H1 (cell line): ENCODE measurements around the gene SCMH1. TPM values are rescaled to one million over a fixed set of nuclear protein-coding genes. Genes with fewer than 3 reads are reported as not detected.

ENCODE experiments used
- CTCF ChIA-PET: fragments of 300-600 bp; sonication (Branson Sonifier 250); formaldehyde crosslinking; loops from one replicate; lab custom pipeline; 2021; ENCODE audit not compliant: partially characterized antibody; lab: Charles Lee
- POLR2A ChIA-PET: fragments of 300-600 bp; sonication (Branson Sonifier 250); formaldehyde crosslinking; loops from one replicate; lab custom pipeline; 2021; ENCODE audit warnings: inconsistent platforms; ENCODE audit not compliant: partially characterized antibody; lab: Charles Lee
- DNase-seq, 2 experiments: peaks; one replicate each; pipeline versions ENCODE4 v3.0.0 to v3.0.0-alpha.2; 2010 to 2022; ENCODE audit warnings: low spot score in 2 of 2, low read depth in 1 of 2, mixed read lengths in 1 of 2
- FAIRE-seq: peaks from 2 replicates; lab custom pipeline; 2011; peaks lifted over from hg19 to GRCh38; lab: Jason Lieb, UNC
- H2AFZ ChIP-seq: 2 replicates; pipeline ENCODE4 v1.8.1; 2012; ENCODE audit warnings: low read length, inconsistent platforms
- H2AK5ac ChIP-seq: 2 replicates; pipeline ENCODE4 v1.6.1; 2013; ENCODE audit warnings: low read depth, low read length
- H2BK120ac ChIP-seq: replicated peaks from 2 replicates; pipeline ENCODE3; 2013; ENCODE audit warnings: low read depth, low read length, inconsistent platforms
- H2BK12ac ChIP-seq: 2 replicates; pipeline ENCODE4 v1.6.1; 2013; ENCODE audit warnings: low read depth, low read length
- H2BK15ac ChIP-seq: 2 replicates; pipeline ENCODE4 v1.6.1; 2013; ENCODE audit warnings: low read length
- H2BK20ac ChIP-seq: 2 replicates; pipeline ENCODE4 v1.6.1; 2013; ENCODE audit warnings: low read length
- H2BK5ac ChIP-seq: 2 replicates; pipeline ENCODE4 v1.6.1; 2013; ENCODE audit warnings: low read depth, low read length
- H3K14ac ChIP-seq: 2 replicates; pipeline ENCODE4 v1.6.1; 2013; ENCODE audit warnings: inconsistent platforms; ENCODE audit not compliant: insufficient read length
- H3K18ac ChIP-seq: 2 replicates; pipeline ENCODE4 v1.6.1; 2013; ENCODE audit warnings: low read length; ENCODE audit errors: extremely low read depth
- H3K23ac ChIP-seq: 2 replicates; pipeline ENCODE4 v1.6.1; 2013; ENCODE audit warnings: inconsistent platforms; ENCODE audit not compliant: insufficient read length
- H3K23me2 ChIP-seq: 2 replicates; pipeline ENCODE4 v1.6.1; 2013; ENCODE audit warnings: low read depth, low read length
- H3K27ac ChIP-seq: 2 replicates; pipeline ENCODE4 v1.6.1; 2011; ENCODE audit warnings: low read depth, low read length, inconsistent platforms
- H3K27me3 ChIP-seq, 4 experiments: replicated peaks in 1 of 4; 1 replicate in 1 of 4; 2 replicates in 3 of 4; pipeline versions ENCODE4 v1.6.1 to v1.8.1; 2011 to 2013; ENCODE audit warnings: low read length in 3 of 4, mild to moderate bottlenecking in 3 of 4, inconsistent platforms in 2 of 4, mixed read lengths in 2 of 4, moderate library complexity in 1 of 4; ENCODE audit not compliant: control insufficient read depth in 3 of 4, insufficient read depth in 3 of 4; ENCODE audit errors: extremely low read depth in 1 of 4
- H3K36me3 ChIP-seq, 4 experiments: 2 replicates each; pipeline versions ENCODE4 v1.6.1 to v1.8.1; 2011 to 2013; ENCODE audit warnings: mild to moderate bottlenecking in 4 of 4, low read length in 3 of 4, moderate library complexity in 2 of 4, control low read depth in 1 of 4, inconsistent platforms in 1 of 4; ENCODE audit not compliant: insufficient read depth in 4 of 4, control insufficient read depth in 2 of 4
- H3K4ac ChIP-seq: replicated peaks from 2 replicates; pipeline ENCODE3; 2013; ENCODE audit warnings: low read length, low read depth, mixed read lengths, inconsistent platforms; ENCODE audit not compliant: insufficient read length
- H3K4me1 ChIP-seq, 4 experiments: replicated peaks in 1 of 4; 1 replicate in 1 of 4; 2 replicates in 3 of 4; pipeline versions ENCODE4 v1.6.1 to v1.8.1; 2011 to 2013; ENCODE audit warnings: low read length in 3 of 4, inconsistent platforms in 2 of 4, mixed read lengths in 1 of 4; ENCODE audit not compliant: insufficient read depth in 4 of 4, control insufficient read depth in 3 of 4
- H3K4me2 ChIP-seq, 2 experiments: 2 replicates each; pipeline versions ENCODE4 v1.6.1 to v1.8.1; 2011 to 2013; ENCODE audit warnings: low read depth in 2 of 2, low read length in 2 of 2, control low read depth in 1 of 2, inconsistent platforms in 1 of 2, mild to moderate bottlenecking in 1 of 2; ENCODE audit not compliant: insufficient read depth in 1 of 2
- H3K4me3 ChIP-seq, 4 experiments: fragments of 200-600, 300-600 bp in 1 of 4; sonication (generic), shearing (Covaris generic), sonication (Bioruptor Twin) in 1 of 4; 2 replicates each; pipeline versions ENCODE4 v1.5.1 to v1.8.1; 2011 to 2016; ENCODE audit warnings: low read length in 4 of 4, low read depth in 3 of 4, control low read depth in 2 of 4, inconsistent platforms in 2 of 4, mild to moderate bottlenecking in 2 of 4, mixed read lengths in 1 of 4, moderate library complexity in 1 of 4; ENCODE audit not compliant: insufficient read depth in 2 of 4; ENCODE audit errors: extremely low read depth in 1 of 4
- H3K56ac ChIP-seq: replicated peaks from 2 replicates; pipeline ENCODE3; 2013; ENCODE audit warnings: low read depth, mild to moderate bottlenecking, mixed read lengths, low read length, inconsistent platforms; ENCODE audit not compliant: insufficient read length
- H3K79me1 ChIP-seq: 2 replicates; pipeline ENCODE4 v1.6.1; 2013; ENCODE audit warnings: low read depth, low read length, control low read depth
- H3K79me2 ChIP-seq, 2 experiments: 2 replicates each; pipeline versions ENCODE4 v1.6.1 to v1.8.1; 2012 to 2013; ENCODE audit warnings: low read length in 2 of 2, mild to moderate bottlenecking in 2 of 2, inconsistent platforms in 1 of 2; ENCODE audit not compliant: insufficient read depth in 2 of 2, control insufficient read depth in 1 of 2
- H3K9ac ChIP-seq, 4 experiments: replicated peaks in 1 of 4; 1 replicate in 1 of 4; 2 replicates in 3 of 4; pipeline versions ENCODE4 v1.6.1 to v1.8.1; 2011 to 2013; ENCODE audit warnings: low read depth in 3 of 4, low read length in 3 of 4, control low read depth in 2 of 4, mild to moderate bottlenecking in 2 of 4, moderate library complexity in 2 of 4, inconsistent platforms in 1 of 4; ENCODE audit errors: extremely low read depth in 1 of 4
- H3K9me3 ChIP-seq, 2 experiments: 2 replicates each; pipeline versions ENCODE4 v1.6.1 to v1.8.1; 2012 to 2013; ENCODE audit warnings: mild to moderate bottlenecking in 2 of 2, moderate library complexity in 2 of 2, control low read depth in 1 of 2, inconsistent platforms in 1 of 2, low read depth in 1 of 2, low read length in 1 of 2, mixed read lengths in 1 of 2; ENCODE audit not compliant: insufficient read depth in 2 of 2
- H4K20me1 ChIP-seq, 2 experiments: replicated peaks in 1 of 2; 2 replicates each; pipeline versions ENCODE3 to v1.8.1; 2011 to 2013; ENCODE audit warnings: inconsistent platforms in 2 of 2, low read length in 2 of 2, mild to moderate bottlenecking in 1 of 2; ENCODE audit not compliant: insufficient read depth in 2 of 2, control insufficient read depth in 1 of 2
- H4K5ac ChIP-seq: 2 replicates; pipeline ENCODE4 v1.6.1; 2013; ENCODE audit warnings: low read length, low read depth, mixed read lengths, inconsistent platforms; ENCODE audit not compliant: insufficient read length
- H4K8ac ChIP-seq: 2 replicates; pipeline ENCODE4 v1.8.0; 2013; ENCODE audit warnings: mild to moderate bottlenecking, moderate library complexity, low read length, inconsistent platforms; ENCODE audit not compliant: insufficient read depth; ENCODE audit errors: extremely low read depth
- H4K91ac ChIP-seq: replicated peaks from 2 replicates; pipeline ENCODE3; 2013; ENCODE audit warnings: low read length, mixed read lengths, inconsistent platforms; ENCODE audit not compliant: insufficient read length
- ATF2 ChIP-seq: IDR thresholded peaks from 2 replicates; pipeline ENCODE4 v1.6.1; 2012; ENCODE audit warnings: low read length, inconsistent platforms
- CEBPB ChIP-seq: IDR thresholded peaks from 2 replicates; pipeline ENCODE4 v1.6.1; 2012; ENCODE audit warnings: low read depth, low read length
- EGR1 ChIP-seq: IDR thresholded peaks from 2 replicates; pipeline ENCODE4 v1.6.1; 2011; ENCODE audit warnings: low read depth, low read length, borderline replicate concordance
- POLR2AphosphoS5 ChIP-seq: IDR thresholded peaks from 2 replicates; pipeline ENCODE4 v1.6.1; 2011; ENCODE audit warnings: low read depth, low read length
- RFX5 ChIP-seq: IDR thresholded peaks from 2 replicates; pipeline ENCODE4 v1.6.1; 2011; ENCODE audit warnings: low read depth, low read length, improper control_type of control experiment, borderline replicate concordance
- SAP30 ChIP-seq: fragments of 300-600 bp; sonication (generic); IDR thresholded peaks from 2 replicates; pipeline ENCODE4 v1.7.1; 2012; ENCODE audit warnings: low read length, moderate library complexity, mild to moderate bottlenecking, inconsistent platforms; ENCODE audit not compliant: insufficient read depth, insufficient replicate concordance
- SIN3A ChIP-seq, 2 experiments: IDR thresholded peaks in 1 of 2; conservative IDR thresholded peaks in 1 of 2; 2 replicates each; pipeline ENCODE4 v1.6.1; 2011 to 2012; ENCODE audit warnings: low read length in 2 of 2, improper control_type of control experiment in 1 of 2, low read depth in 1 of 2, mild to moderate bottlenecking in 1 of 2
- USF2 ChIP-seq: IDR thresholded peaks from 2 replicates; pipeline ENCODE4 v1.6.1; 2011; ENCODE audit warnings: low read length, improper control_type of control experiment
- WGBS, 2 experiments: shearing (Covaris generic) in 1 of 2; methylation state at CpG; one replicate each; pipeline versions ENCODE4 v1.1.6 to v1.1.7; 2013 to 2015; ENCODE audit warnings: low lambda C conversion rate in 2 of 2, mixed read lengths in 2 of 2, inconsistent platforms in 1 of 2, low coverage in 1 of 2, missing lambda C conversion rate in 1 of 2; ENCODE audit not compliant: insufficient replicate concordance in 2 of 2, insufficient coverage in 1 of 2, insufficient read length in 1 of 2; ENCODE audit errors: extremely low coverage in 1 of 2, missing lambda C conversion rate in 1 of 2; 5-methylcytosine and 5-hydroxymethylcytosine counted together
- polyA plus RNA-seq, 7 experiments: library from polyadenylated mRNA; depleted of rRNA in 3 of 7; stranded (reverse) in 5 of 7; unstranded in 2 of 7; fragments of >200 nt in 5 of 7; fragments of 200-250 nt in 2 of 7; gene quantifications; 1 replicate in 5 of 7; 2 replicates in 1 of 7; 4 replicates in 1 of 7; pipeline versions ENCODE4 v1.2.1 to v1.2.3, GENCODE V29; 2011 to 2013; ENCODE audit warnings: missing spikeins in 2 of 7, mixed read lengths in 2 of 7
- total RNA-seq: library from RNA; stranded (reverse); fragmentation: NEBNext Ultra II Directional; extraction: Animal tissue kit (Norgen Biotek cat#: 25700); gene quantifications from 2 replicates; pipeline ENCODE4 v1.2.1, GENCODE V29; 2021

The SCMH1 gene
- total and polyA plus RNA-seq, 2 of the 8 experiments (the other 6 are each of a cell fraction or from before 2014, with no cell fraction given) = 16.6 to 30.7 TPM

- H3K18ac ChIP-seq = no peak overlapping the region
- no peaks in the 10 kb centered on the region for H3K79me1 ChIP-seq
- WGBS, 2 experiments = 94% methylated on average over 1 of the region's 1 CpG; no CpG with 5 or more reads in 1 of the 2 experiments
- H3K36me3 ChIP-seq = peaks cover 0 to 18% (median 5%) of the 10 kb centered on the region in 4 experiments; a peak in 3 of 8 replicates
- H3K4ac ChIP-seq = no peak overlapping the region
- no peak overlapping the region for H2BK120ac ChIP-seq
- H3K23ac ChIP-seq = no peak overlapping the region
- no peaks in the 10 kb centered on the region for H3K4me1 ChIP-seq
- ChIA-PET CTCF (no interaction called here), POLR2A (no interaction called here)
- no peak overlapping the region for H3K9ac ChIP-seq
- H3K27me3 ChIP-seq = no peaks in the 10 kb centered on the region
- no peak overlapping the region for H3K14ac ChIP-seq
- H2BK20ac ChIP-seq = no peak overlapping the region
- H3K27ac ChIP-seq = no peak overlapping the region
- H2BK5ac ChIP-seq = no peak overlapping the region
- DNase-seq (no peak), FAIRE-seq (no peak)
- no peaks in the 10 kb centered on the region for H4K20me1 ChIP-seq
- H3K23me2 ChIP-seq = no peaks in the 10 kb centered on the region; the same call in 1 of the 2 replicates
- no peak overlapping the region for H4K91ac ChIP-seq
- H3K56ac ChIP-seq = no peak overlapping the region
- H4K8ac ChIP-seq = no peak overlapping the region
- H2AFZ ChIP-seq = no peak overlapping the region
- no peak overlapping the region for H2BK12ac ChIP-seq
- no peak overlapping the region for H3K4me2 ChIP-seq
- no peak overlapping the region for H4K5ac ChIP-seq
- peaks cover 6 to 8% of the 10 kb centered on the region in 2 experiments for H3K9me3 ChIP-seq
- H3K4me3 ChIP-seq = no peak overlapping the region
- H3K79me2 ChIP-seq = no peaks in the 10 kb centered on the region
- H2AK5ac ChIP-seq = no peak overlapping the region
- H2BK15ac ChIP-seq = no peak overlapping the region
- TF ChIP-seq CEBPB (no peak), RFX5 (no peak), POLR2AphosphoS5 (no peak), ATF2 (no peak), SIN3A (conservative IDR thresholded peaks at IDR 0.05 in 1 of 2, IDR thresholded peaks at IDR 0.05 in 1 of 2; ENCODE audit: low read depth in 1 of 2, low read length in 2 of 2) (no peak), EGR1 (no peak), SAP30 (no peak), USF2 (no peak)
These were observed 103.6 kb downstream of the SCMH1 start for GRCh38 chr1:41138549-41138948.
